ENCODE data around the gene ANKRD13B. TPM values are rescaled to one million over a fixed set of nuclear protein-coding genes. Genes with fewer than 3 reads are reported as not detected.
A peak's percentile ranks its signal among the peaks of the same experiment; 100 is the strongest.

The ANKRD13B gene
- total and polyA plus RNA-seq, 2 of the 13 experiments (the other 11 are each of a cell fraction or from before 2014, with no cell fraction given), result 1.7 to 1.8 TPM

DNA sequence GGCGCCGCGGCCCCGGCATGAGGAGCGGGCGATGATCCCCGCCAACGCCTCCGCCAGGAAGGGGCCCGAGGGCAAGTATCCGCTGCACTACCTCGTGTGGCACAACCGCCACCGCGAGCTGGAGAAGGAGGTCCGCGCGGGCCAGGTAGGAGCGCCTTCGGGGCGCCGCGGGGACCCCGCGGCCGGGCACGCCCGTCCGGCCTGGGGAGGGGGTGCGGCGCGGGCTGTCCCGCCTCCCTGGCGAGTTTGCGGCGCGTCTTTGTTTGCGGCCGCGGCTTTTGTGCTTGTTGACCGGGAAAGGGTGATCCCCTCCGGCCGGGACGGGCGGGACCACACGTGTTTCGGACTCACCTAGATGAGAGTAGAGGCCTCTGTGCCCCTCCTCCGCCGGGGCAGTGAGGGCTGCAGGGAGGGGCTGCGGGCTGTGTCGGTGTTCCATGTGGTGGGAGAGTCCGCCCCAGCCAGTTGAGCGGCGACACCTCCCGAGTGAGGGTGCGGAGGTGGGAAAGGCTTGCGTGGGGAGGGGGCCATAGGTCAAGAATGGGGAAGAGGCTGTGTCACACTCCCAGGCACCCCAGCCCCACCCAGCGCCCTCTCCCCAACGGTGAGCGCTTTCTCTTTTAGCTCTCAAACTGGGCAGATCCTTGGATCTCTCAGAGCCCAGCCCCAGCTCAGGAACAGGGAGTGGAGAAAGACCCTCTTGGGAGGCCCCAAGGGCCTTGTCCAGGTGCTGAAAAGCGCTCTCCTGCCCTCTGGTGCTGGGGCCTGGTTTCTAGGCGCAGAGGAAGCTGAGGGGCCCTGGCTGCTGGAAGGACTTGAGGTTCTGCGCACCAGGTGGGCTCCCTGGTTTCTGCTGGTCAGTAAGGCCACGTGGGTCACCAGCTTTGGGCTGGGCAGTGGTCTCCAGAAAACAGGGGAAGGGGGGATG lies 923 bp downstream of the ANKRD13B start (continued):
- TF ChIP-seq, protein P1, sequence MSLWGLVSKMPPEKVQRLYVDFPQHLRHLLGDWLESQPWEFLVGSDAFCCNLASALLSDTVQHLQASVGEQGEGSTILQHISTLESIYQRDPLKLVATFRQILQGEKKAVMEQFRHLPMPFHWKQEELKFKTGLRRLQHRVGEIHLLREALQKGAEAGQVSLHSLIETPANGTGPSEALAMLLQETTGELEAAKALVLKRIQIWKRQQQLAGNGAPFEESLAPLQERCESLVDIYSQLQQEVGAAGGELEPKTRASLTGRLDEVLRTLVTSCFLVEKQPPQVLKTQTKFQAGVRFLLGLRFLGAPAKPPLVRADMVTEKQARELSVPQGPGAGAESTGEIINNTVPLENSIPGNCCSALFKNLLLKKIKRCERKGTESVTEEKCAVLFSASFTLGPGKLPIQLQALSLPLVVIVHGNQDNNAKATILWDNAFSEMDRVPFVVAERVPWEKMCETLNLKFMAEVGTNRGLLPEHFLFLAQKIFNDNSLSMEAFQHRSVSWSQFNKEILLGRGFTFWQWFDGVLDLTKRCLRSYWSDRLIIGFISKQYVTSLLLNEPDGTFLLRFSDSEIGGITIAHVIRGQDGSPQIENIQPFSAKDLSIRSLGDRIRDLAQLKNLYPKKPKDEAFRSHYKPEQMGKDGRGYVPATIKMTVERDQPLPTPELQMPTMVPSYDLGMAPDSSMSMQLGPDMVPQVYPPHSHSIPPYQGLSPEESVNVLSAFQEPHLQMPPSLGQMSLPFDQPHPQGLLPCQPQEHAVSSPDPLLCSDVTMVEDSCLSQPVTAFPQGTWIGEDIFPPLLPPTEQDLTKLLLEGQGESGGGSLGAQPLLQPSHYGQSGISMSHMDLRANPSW (CRISPR knock-in tag; IDR thresholded peaks at IDR 0.05; ENCODE audit: borderline replicate concordance), result no peak
- TF ChIP-seq EEA1 (CRISPR knock-in tag; IDR thresholded peaks at IDR 0.05; ENCODE audit: borderline replicate concordance), result no peak
- TF ChIP-seq, protein P2, sequence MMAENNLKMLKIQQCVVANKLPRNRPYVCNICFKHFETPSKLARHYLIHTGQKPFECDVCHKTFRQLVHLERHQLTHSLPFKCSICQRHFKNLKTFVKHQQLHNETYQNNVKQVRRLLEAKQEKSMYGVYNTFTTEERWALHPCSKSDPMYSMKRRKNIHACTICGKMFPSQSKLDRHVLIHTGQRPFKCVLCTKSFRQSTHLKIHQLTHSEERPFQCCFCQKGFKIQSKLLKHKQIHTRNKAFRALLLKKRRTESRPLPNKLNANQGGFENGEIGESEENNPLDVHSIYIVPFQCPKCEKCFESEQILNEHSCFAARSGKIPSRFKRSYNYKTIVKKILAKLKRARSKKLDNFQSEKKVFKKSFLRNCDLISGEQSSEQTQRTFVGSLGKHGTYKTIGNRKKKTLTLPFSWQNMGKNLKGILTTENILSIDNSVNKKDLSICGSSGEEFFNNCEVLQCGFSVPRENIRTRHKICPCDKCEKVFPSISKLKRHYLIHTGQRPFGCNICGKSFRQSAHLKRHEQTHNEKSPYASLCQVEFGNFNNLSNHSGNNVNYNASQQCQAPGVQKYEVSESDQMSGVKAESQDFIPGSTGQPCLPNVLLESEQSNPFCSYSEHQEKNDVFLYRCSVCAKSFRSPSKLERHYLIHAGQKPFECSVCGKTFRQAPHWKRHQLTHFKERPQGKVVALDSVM (CRISPR knock-in tag; IDR thresholded peaks at IDR 0.05), result no peak
- TF ChIP-seq JUND (CRISPR knock-in tag; IDR thresholded peaks at IDR 0.05), result no peak
- no peak for TF ChIP-seq ZNF782 (CRISPR knock-in tag; IDR thresholded peaks at IDR 0.05; ENCODE audit: borderline replicate concordance)
- peak; percentile 84; the same call in 1 of the 2 replicates for TF ChIP-seq ZNF3 (CRISPR knock-in tag; IDR thresholded peaks at IDR 0.05)
- TF ChIP-seq, protein P3, sequence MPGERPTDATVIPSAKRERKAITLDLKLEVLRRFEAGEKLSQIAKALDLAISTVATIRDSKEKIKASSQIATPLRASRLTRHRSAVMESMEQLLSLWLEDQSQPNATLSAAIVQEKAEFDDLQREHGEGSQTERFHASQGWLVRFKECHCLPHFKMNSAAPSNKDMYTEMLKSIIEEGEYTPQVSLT (CRISPR knock-in tag; IDR thresholded peaks at IDR 0.05; ENCODE audit: borderline replicate concordance, low read depth), result no peak
- TF ChIP-seq, protein P4, sequence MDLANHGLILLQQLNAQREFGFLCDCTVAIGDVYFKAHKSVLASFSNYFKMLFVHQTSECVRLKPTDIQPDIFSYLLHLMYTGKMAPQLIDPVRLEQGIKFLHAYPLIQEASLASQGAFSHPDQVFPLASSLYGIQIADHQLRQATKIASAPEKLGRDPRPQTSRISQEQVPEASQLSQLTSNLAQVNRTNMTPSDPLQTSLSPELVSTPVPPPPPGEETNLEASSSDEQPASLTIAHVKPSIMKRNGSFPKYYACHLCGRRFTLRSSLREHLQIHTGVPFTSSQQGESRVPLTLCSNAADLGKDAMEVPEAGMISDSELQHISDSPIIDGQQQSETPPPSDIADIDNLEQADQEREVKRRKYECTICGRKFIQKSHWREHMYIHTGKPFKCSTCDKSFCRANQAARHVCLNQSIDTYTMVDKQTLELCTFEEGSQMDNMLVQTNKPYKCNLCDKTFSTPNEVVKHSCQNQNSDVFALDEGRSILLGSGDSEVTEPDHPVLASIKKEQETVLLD (CRISPR knock-in tag; IDR thresholded peaks at IDR 0.05; ENCODE audit: low read depth), result no peak
- TF ChIP-seq FOXC1 (CRISPR knock-in tag; IDR thresholded peaks at IDR 0.05; ENCODE audit: borderline replicate concordance), result peak; percentile 57; the same call in 1 of the 2 replicates
- TF ChIP-seq, protein P5, sequence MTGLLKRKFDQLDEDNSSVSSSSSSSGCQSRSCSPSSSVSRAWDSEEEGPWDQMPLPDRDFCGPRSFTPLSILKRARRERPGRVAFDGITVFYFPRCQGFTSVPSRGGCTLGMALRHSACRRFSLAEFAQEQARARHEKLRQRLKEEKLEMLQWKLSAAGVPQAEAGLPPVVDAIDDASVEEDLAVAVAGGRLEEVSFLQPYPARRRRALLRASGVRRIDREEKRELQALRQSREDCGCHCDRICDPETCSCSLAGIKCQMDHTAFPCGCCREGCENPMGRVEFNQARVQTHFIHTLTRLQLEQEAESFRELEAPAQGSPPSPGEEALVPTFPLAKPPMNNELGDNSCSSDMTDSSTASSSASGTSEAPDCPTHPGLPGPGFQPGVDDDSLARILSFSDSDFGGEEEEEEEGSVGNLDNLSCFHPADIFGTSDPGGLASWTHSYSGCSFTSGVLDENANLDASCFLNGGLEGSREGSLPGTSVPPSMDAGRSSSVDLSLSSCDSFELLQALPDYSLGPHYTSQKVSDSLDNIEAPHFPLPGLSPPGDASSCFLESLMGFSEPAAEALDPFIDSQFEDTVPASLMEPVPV (CRISPR knock-in tag; IDR thresholded peaks at IDR 0.05), result no peak
- TF ChIP-seq TBX3 (IDR thresholded peaks at IDR 0.05; ENCODE audit: borderline replicate concordance), result no peak
- TF ChIP-seq MAFF (IDR thresholded peaks at IDR 0.05; ENCODE audit: low read depth, low read length), result no peak
- TF ChIP-seq ZNF598 (CRISPR knock-in tag; IDR thresholded peaks at IDR 0.05; ENCODE audit: borderline replicate concordance), result no peak; the same call in 1 of the 2 replicates
- TF ChIP-seq TSC22D2 (CRISPR knock-in tag; IDR thresholded peaks at IDR 0.05; ENCODE audit: borderline replicate concordance), result 0 out of 2 replicates have a peak, but pooled peaks have one; percentile 47
- TF ChIP-seq ERF (CRISPR knock-in tag; IDR thresholded peaks at IDR 0.05), result no peak; the same call in 1 of the 2 replicates
- peak; percentile 54 for TF ChIP-seq ZFX (CRISPR knock-in tag; IDR thresholded peaks at IDR 0.05; ENCODE audit: low read depth)
- TF ChIP-seq FOXK1 (CRISPR knock-in tag; IDR thresholded peaks at IDR 0.05; ENCODE audit: borderline replicate concordance, low read depth), result peak; percentile 42; the same call in 1 of the 2 replicates
- TF ChIP-seq ZNF556 (CRISPR knock-in tag; IDR thresholded peaks at IDR 0.05; ENCODE audit: borderline replicate concordance), result no peak

Data from HepG2 (cell line).